GM19324 (cell line): Measurements from ENCODE around the gene GALNT9.
"Not testable (repeated sequence)": the region's sequence is repeated elsewhere in the genome, so short reads cannot be mapped to it uniquely, and the experiment has no call there.

ENCODE experiments used
- ATAC-seq: cut with Tn5 transposase; IDR thresholded peaks from one replicate; pipeline ENCODE4 v1.9.1; 2021; ENCODE audit warnings: mild to moderate bottlenecking, moderate library complexity; ENCODE audit not compliant: unreplicated experiment, low FRiP score

Gene GALNT9

GRCh38 chr12:132257206-132257954 lies 72.0 kb downstream of the GALNT9 start:
- ATAC-seq = no peak

- ATAC-seq = no peak
These were observed 72.7 kb downstream of the GALNT9 start for GRCh38 chr12:132256646-132257045.

GRCh38 chr12:132255642-132256041 lies 73.7 kb downstream of the GALNT9 start:
- no peak for ATAC-seq

GRCh38 chr12:132253698-132254480 lies 75.5 kb downstream of the GALNT9 start:
- no peak for ATAC-seq

GRCh38 chr12:132252981-132253380 lies 76.4 kb downstream of the GALNT9 start:
- ATAC-seq = not testable (repeated sequence)

GRCh38 chr12:132251741-132252490 lies 77.5 kb downstream of the GALNT9 start:
- ATAC-seq = no peak

GRCh38 chr12:132251310-132251709 lies 78.1 kb downstream of the GALNT9 start:
- no peak for ATAC-seq

- ATAC-seq = no peak
These were observed 78.7 kb downstream of the GALNT9 start for GRCh38 chr12:132250707-132251106.

GRCh38 chr12:132249689-132250478 lies 79.5 kb downstream of the GALNT9 start:
- no peak for ATAC-seq

- ATAC-seq = no peak
These were observed 80.8 kb downstream of the GALNT9 start for GRCh38 chr12:132248453-132249167.

GRCh38 chr12:132247718-132248452 lies 81.5 kb downstream of the GALNT9 start:
- no peak for ATAC-seq

- no peak for ATAC-seq
These were observed 82.2 kb downstream of the GALNT9 start for GRCh38 chr12:132246997-132247717.

- no peak for ATAC-seq
These were observed 83.8 kb downstream of the GALNT9 start for GRCh38 chr12:132245521-132246101.

- ATAC-seq = no peak
These were observed 84.6 kb downstream of the GALNT9 start for GRCh38 chr12:132244724-132245295.

- ATAC-seq = no peak
These were observed 85.6 kb downstream of the GALNT9 start for GRCh38 chr12:132243596-132244310.

GRCh38 chr12:132243171-132243570 lies 86.2 kb downstream of the GALNT9 start:
- ATAC-seq = not testable (repeated sequence)

GRCh38 chr12:132240669-132241007 lies 88.8 kb downstream of the GALNT9 start:
- not testable (repeated sequence) for ATAC-seq
